Stimulated activated naive B cell treated with anti-CD40 and anti-IgM and Interleukin-4, amounts not matched to agents 10 μg/mL and 1 μg/mL and 100 μg/mL, for 72 hours (primary cell): ENCODE results near the gene PTK6.

ENCODE experiments used
- ATAC-seq, 2 donors: fragments of 150-1000 bp; cut with Tn5 transposase; replicated peaks; 2 replicates each; pipeline ENCODE4 v1.10.0; 2021; ENCODE audit warnings: moderate library complexity in 1 of 2
- DNase-seq: peaks from one replicate; pipeline ENCODE4 v3.0.0; 2021
- H3K27ac Mint-ChIP-seq: one replicate; pipeline ENCODE4 v1.8.0; 2022; ENCODE audit warnings: mild to moderate bottlenecking, mixed read lengths
- H3K27me3 Mint-ChIP-seq, 2 donors: one replicate each; pipeline ENCODE4 v1.8.0; 2022; ENCODE audit warnings: mixed read lengths in 2 of 2
- H3K36me3 Mint-ChIP-seq, 2 donors: one replicate each; pipeline ENCODE4 v1.8.0; 2022; ENCODE audit warnings: mixed read lengths in 2 of 2, mild to moderate bottlenecking in 1 of 2
- H3K4me1 Mint-ChIP-seq, 2 donors: one replicate each; pipeline ENCODE4 v1.8.0; 2022; ENCODE audit warnings: mixed read lengths in 2 of 2, mild to moderate bottlenecking in 1 of 2
- H3K4me3 Mint-ChIP-seq, 2 donors: one replicate each; pipeline ENCODE4 v1.8.0; 2022; ENCODE audit warnings: mild to moderate bottlenecking in 2 of 2, mixed read lengths in 2 of 2, moderate library complexity in 1 of 2
- H3K9me3 Mint-ChIP-seq, 2 donors: one replicate each; pipeline ENCODE4 v1.8.0; 2022; ENCODE audit warnings: mixed read lengths in 2 of 2, mild to moderate bottlenecking in 1 of 2

Gene PTK6

GRCh38 chr20:63538204-63539091 lies 1.3 kb upstream of the PTK6 start:
- Mint-ChIP-seq H3K27me3 (no peaks in the 10 kb centered on the region), H3K4me1 (peaks cover 30 to 50% of the 10 kb centered on the region in 2 donors), H3K9me3 (no peaks in the 10 kb centered on the region), H3K4me3 (peak overlapping the region; percentile 83), H3K36me3 (no peaks in the 10 kb centered on the region), H3K27ac (peak overlapping the region; percentile 90)
- ATAC-seq (peak; percentile 1 to 4), DNase-seq (no peak)

GRCh38 chr20:63537525-63538203 lies 488 bp upstream of the PTK6 start:
- peak overlapping the region; percentile 83 for H3K4me3 Mint-ChIP-seq
- no peaks in the 10 kb centered on the region for H3K9me3 Mint-ChIP-seq
- H3K36me3 Mint-ChIP-seq = no peaks in the 10 kb centered on the region
- no peaks in the 10 kb centered on the region for H3K27me3 Mint-ChIP-seq
- ATAC-seq (peak; percentile 95), DNase-seq (peak; percentile 99)
- H3K27ac Mint-ChIP-seq = peak overlapping the region; percentile 90
- peaks cover 26 to 45% of the 10 kb centered on the region in 2 donors for H3K4me1 Mint-ChIP-seq

GRCh38 chr20:63536241-63536977 lies 767 bp downstream of the PTK6 start:
- no peaks in the 10 kb centered on the region for H3K27me3 Mint-ChIP-seq
- H3K4me1 Mint-ChIP-seq = peaks cover 27 to 42% of the 10 kb centered on the region in 2 donors
- ATAC-seq (no peak), DNase-seq (no peak)
- no peaks in the 10 kb centered on the region for H3K36me3 Mint-ChIP-seq
- peak overlapping the region; percentile 83 for H3K4me3 Mint-ChIP-seq
- H3K27ac Mint-ChIP-seq = peak overlapping the region; percentile 69
- no peaks in the 10 kb centered on the region for H3K9me3 Mint-ChIP-seq

- Mint-ChIP-seq H3K4me1 (peaks cover 23 to 36% of the 10 kb centered on the region in 2 donors), H3K27me3 (no peaks in the 10 kb centered on the region), H3K36me3 (no peaks in the 10 kb centered on the region), H3K27ac (no peak overlapping the region), H3K4me3 (no peak overlapping the region), H3K9me3 (no peaks in the 10 kb centered on the region)
- ATAC-seq (no peak), DNase-seq (no peak)
These were observed 2.1 kb downstream of the PTK6 start for GRCh38 chr20:63534831-63535651.

- H3K9me3 Mint-ChIP-seq = no peaks in the 10 kb centered on the region
- peaks cover 21 to 34% of the 10 kb centered on the region in 2 donors for H3K4me1 Mint-ChIP-seq
- no peaks in the 10 kb centered on the region for H3K27me3 Mint-ChIP-seq
- ATAC-seq = no peak
- no peak overlapping the region for H3K27ac Mint-ChIP-seq
- no peaks in the 10 kb centered on the region for H3K36me3 Mint-ChIP-seq
- DNase-seq = no peak
- H3K4me3 Mint-ChIP-seq = no peak overlapping the region
These were observed 2.7 kb downstream of the PTK6 start for GRCh38 chr20:63534427-63534830.

- DNase-seq (peak; percentile 4), ATAC-seq (no peak)
- peaks cover 20 to 29% of the 10 kb centered on the region in 2 donors for H3K4me1 Mint-ChIP-seq
- H3K36me3 Mint-ChIP-seq = no peaks in the 10 kb centered on the region
- no peak overlapping the region for H3K4me3 Mint-ChIP-seq
- no peaks in the 10 kb centered on the region for H3K9me3 Mint-ChIP-seq
- H3K27me3 Mint-ChIP-seq = no peaks in the 10 kb centered on the region
- no peak overlapping the region for H3K27ac Mint-ChIP-seq
These were observed 3.2 kb downstream of the PTK6 start for GRCh38 chr20:63533871-63534393.

- Mint-ChIP-seq H3K36me3 (no peaks in the 10 kb centered on the region), H3K9me3 (no peaks in the 10 kb centered on the region), H3K27ac (no peak overlapping the region), H3K4me1 (peaks cover 23 to 28% of the 10 kb centered on the region in 2 donors), H3K4me3 (no peak overlapping the region), H3K27me3 (no peaks in the 10 kb centered on the region)
- no peak for DNase-seq
- ATAC-seq = no peak
These were observed 3.8 kb downstream of the PTK6 start for GRCh38 chr20:63533388-63533787.

GRCh38 chr20:63532449-63532971 lies 4.7 kb downstream of the PTK6 start:
- Mint-ChIP-seq H3K4me1 (peaks cover 19 to 20% of the 10 kb centered on the region in 2 donors), H3K36me3 (no peaks in the 10 kb centered on the region), H3K9me3 (no peaks in the 10 kb centered on the region), H3K27me3 (no peaks in the 10 kb centered on the region), H3K4me3 (no peak overlapping the region), H3K27ac (no peak overlapping the region)
- ATAC-seq = no peak
- DNase-seq = no peak

- Mint-ChIP-seq H3K27me3 (no peaks in the 10 kb centered on the region), H3K4me3 (no peak overlapping the region), H3K36me3 (no peaks in the 10 kb centered on the region), H3K4me1 (peaks cover 16% of the 10 kb centered on the region in 2 donors), H3K9me3 (no peaks in the 10 kb centered on the region), H3K27ac (no peak overlapping the region)
- ATAC-seq (no peak), DNase-seq (no peak)
These were observed 5.3 kb downstream of the PTK6 start for GRCh38 chr20:63531686-63532448.

GRCh38 chr20:63530788-63531160 lies 6.4 kb downstream of the PTK6 start:
- ATAC-seq (no peak), DNase-seq (no peak)
- H3K4me1 Mint-ChIP-seq = peaks cover 10 to 19% of the 10 kb centered on the region in 2 donors
- no peak overlapping the region for H3K27ac Mint-ChIP-seq
- H3K4me3 Mint-ChIP-seq = no peak overlapping the region
- no peaks in the 10 kb centered on the region for H3K27me3 Mint-ChIP-seq
- no peaks in the 10 kb centered on the region for H3K36me3 Mint-ChIP-seq
- H3K9me3 Mint-ChIP-seq = no peaks in the 10 kb centered on the region

- Mint-ChIP-seq H3K9me3 (no peaks in the 10 kb centered on the region), H3K36me3 (no peaks in the 10 kb centered on the region), H3K27me3 (no peaks in the 10 kb centered on the region), H3K4me3 (no peak overlapping the region), H3K27ac (no peak overlapping the region), H3K4me1 (peaks cover 12 to 24% of the 10 kb centered on the region in 2 donors)
- ATAC-seq (no peak), DNase-seq (no peak)
These were observed 7.1 kb downstream of the PTK6 start for GRCh38 chr20:63529861-63530787.

- Mint-ChIP-seq H3K4me3 (no peak overlapping the region), H3K27me3 (no peaks in the 10 kb centered on the region), H3K27ac (no peak overlapping the region), H3K4me1 (peaks cover 15 to 32% of the 10 kb centered on the region in 2 donors), H3K36me3 (peaks cover 2% of the 10 kb centered on the region in 2 donors), H3K9me3 (no peaks in the 10 kb centered on the region)
- DNase-seq (no peak), ATAC-seq (no peak)
These were observed 7.9 kb downstream of the PTK6 start for GRCh38 chr20:63529180-63529860.
